ENCODE data around the gene SLC29A3.

The SLC29A3 gene

GRCh38 chr10:71390461-71390835 lies 71.4 kb downstream of the SLC29A3 start:
- TF ChIP-seq CTCF (IDR thresholded peaks at IDR 0.05; ENCODE audit: borderline replicate concordance, extremely low read depth, low read length, poor library complexity, severe bottlenecking) (peak; percentile 21), EZH2 (IDR thresholded peaks at IDR 0.05; ENCODE audit: borderline replicate concordance, low read depth, low read length, severe bottlenecking) (no peak)
- no peak overlapping the region for H3K9ac ChIP-seq (ENCODE audit: low read depth, low read length)
- H3K27me3 ChIP-seq (ENCODE audit: insufficient read depth, low read length, poor library complexity): peaks cover 48% of the 10 kb centered on the region
- no peak overlapping the region for H3K4me2 ChIP-seq (ENCODE audit: insufficient read depth, low read length)
- H3K36me3 ChIP-seq (ENCODE audit: insufficient read depth, low read length): no peaks in the 10 kb centered on the region
- no peak overlapping the region for H2AFZ ChIP-seq (ENCODE audit: low read depth, low read length)
- no peaks in the 10 kb centered on the region for H3K4me1 ChIP-seq (ENCODE audit: insufficient read depth, low read length)
- peak; percentile 42; the same call in 1 of the 3 replicates for ATAC-seq (ENCODE audit: insufficient read depth, low read depth)
- H3K79me2 ChIP-seq (ENCODE audit: insufficient read depth, low read length): no peaks in the 10 kb centered on the region
- H3K27ac ChIP-seq (ENCODE audit: low read length): no peak overlapping the region
- no peak for DNase-seq
- H3K9me3 ChIP-seq (ENCODE audit: insufficient read depth, low read length, severe bottlenecking): no peaks in the 10 kb centered on the region
- H3K4me3 ChIP-seq (ENCODE audit: low read depth in 1 of 2, low read length in 2 of 2): no peak overlapping the region
- H4K20me1 ChIP-seq (ENCODE audit: insufficient read depth, low read length): no peaks in the 10 kb centered on the region; the same call in 1 of the 2 replicates

DNA sequence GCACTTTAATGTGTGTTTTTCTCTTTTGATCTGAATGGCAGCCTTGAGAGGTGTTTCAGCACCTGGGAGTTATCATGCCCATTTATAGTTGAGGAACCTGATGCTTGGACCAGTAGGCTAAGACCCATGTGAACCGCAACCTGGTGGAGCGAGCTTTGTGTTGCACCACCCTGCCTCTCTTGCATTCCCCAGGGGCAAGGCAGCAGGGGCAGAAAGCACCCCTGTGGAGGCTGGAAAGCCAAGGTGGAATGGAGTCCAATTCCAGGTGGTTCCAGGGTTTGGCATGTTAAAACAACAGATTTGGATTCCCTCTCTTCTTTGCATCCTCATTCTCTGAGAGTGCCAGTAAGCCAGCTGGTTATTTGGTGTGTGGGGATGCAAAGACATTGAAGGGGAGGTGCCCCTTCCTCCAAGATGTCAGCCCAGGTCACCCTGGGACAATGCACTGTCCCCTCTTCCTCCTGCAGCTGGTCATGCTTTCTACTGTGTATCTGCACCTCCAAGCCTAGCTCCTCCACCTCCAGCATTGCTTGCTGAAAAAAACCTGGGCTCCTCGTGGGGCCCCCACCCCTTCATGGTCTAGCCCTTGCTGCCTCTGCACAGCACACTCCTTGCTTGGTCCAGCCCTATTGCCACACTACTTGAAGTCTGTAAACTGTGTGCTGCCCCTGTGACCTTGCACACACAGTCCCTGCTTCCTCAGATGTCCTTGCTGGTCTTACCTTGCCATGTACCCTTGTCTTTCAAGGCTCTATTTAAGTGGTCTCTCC lies 72.0 kb downstream of the SLC29A3 start:
- Histone ChIP-seq H3K79me2 (ENCODE audit: insufficient read depth, low read length) (no peaks in the 10 kb centered on the region), H3K27ac (ENCODE audit: low read length) (no peak overlapping the region), H2AFZ (ENCODE audit: low read depth, low read length) (no peak overlapping the region), H3K9me3 (ENCODE audit: insufficient read depth, low read length, severe bottlenecking) (no peaks in the 10 kb centered on the region), H3K27me3 (ENCODE audit: insufficient read depth, low read length, poor library complexity) (peaks cover 47% of the 10 kb centered on the region), H3K4me2 (ENCODE audit: insufficient read depth, low read length) (no peak overlapping the region), H3K9ac (ENCODE audit: low read depth, low read length) (no peak overlapping the region), H3K4me3 (ENCODE audit: low read depth in 1 of 2, low read length in 2 of 2) (no peak overlapping the region), H3K4me1 (ENCODE audit: insufficient read depth, low read length) (no peaks in the 10 kb centered on the region), H4K20me1 (ENCODE audit: insufficient read depth, low read length) (no peaks in the 10 kb centered on the region; the same call in 1 of the 2 replicates), H3K36me3 (ENCODE audit: insufficient read depth, low read length) (no peaks in the 10 kb centered on the region)
- no peak for DNase-seq
- ATAC-seq (ENCODE audit: insufficient read depth, low read depth): no peak
- TF ChIP-seq EZH2 (IDR thresholded peaks at IDR 0.05; ENCODE audit: borderline replicate concordance, low read depth, low read length, severe bottlenecking): no peak
- no peak for TF ChIP-seq CTCF (IDR thresholded peaks at IDR 0.05; ENCODE audit: borderline replicate concordance, extremely low read depth, low read length, poor library complexity, severe bottlenecking)

DNA sequence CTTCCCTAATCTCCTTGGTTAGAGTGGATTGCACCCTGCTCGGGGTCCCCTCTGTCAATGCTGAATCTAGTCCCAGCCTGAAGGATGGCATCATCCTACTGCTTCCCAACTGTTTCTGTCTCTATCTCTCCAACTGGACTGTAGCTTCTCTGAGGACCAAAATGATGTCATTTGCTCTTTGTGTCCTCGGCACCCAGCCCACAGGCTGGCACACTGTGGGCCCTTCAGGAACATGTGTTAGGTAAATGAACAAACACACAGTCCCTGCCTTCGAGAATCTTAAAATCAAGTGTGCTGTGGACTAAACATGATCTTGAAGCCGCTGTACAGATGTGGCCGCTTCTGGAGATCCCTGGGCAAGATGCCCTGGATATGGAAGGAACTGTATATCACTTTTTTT lies 72.6 kb downstream of the SLC29A3 start:
- Histone ChIP-seq H3K9ac (ENCODE audit: low read depth, low read length) (no peak overlapping the region), H3K27ac (ENCODE audit: low read length) (no peak overlapping the region), H3K4me3 (ENCODE audit: low read depth in 1 of 2, low read length in 2 of 2) (no peak overlapping the region), H4K20me1 (ENCODE audit: insufficient read depth, low read length) (no peaks in the 10 kb centered on the region; the same call in 1 of the 2 replicates), H2AFZ (ENCODE audit: low read depth, low read length) (no peak overlapping the region), H3K27me3 (ENCODE audit: insufficient read depth, low read length, poor library complexity) (peaks cover 50% of the 10 kb centered on the region), H3K9me3 (ENCODE audit: insufficient read depth, low read length, severe bottlenecking) (no peaks in the 10 kb centered on the region), H3K4me2 (ENCODE audit: insufficient read depth, low read length) (no peak overlapping the region), H3K36me3 (ENCODE audit: insufficient read depth, low read length) (no peaks in the 10 kb centered on the region), H3K79me2 (ENCODE audit: insufficient read depth, low read length) (no peaks in the 10 kb centered on the region), H3K4me1 (ENCODE audit: insufficient read depth, low read length) (no peaks in the 10 kb centered on the region)
- ATAC-seq (ENCODE audit: insufficient read depth, low read depth) (no peak), DNase-seq (no peak)
- TF ChIP-seq EZH2 (IDR thresholded peaks at IDR 0.05; ENCODE audit: borderline replicate concordance, low read depth, low read length, severe bottlenecking) (no peak), CTCF (IDR thresholded peaks at IDR 0.05; ENCODE audit: borderline replicate concordance, extremely low read depth, low read length, poor library complexity, severe bottlenecking) (no peak)

Measured in DND-41 (cell line).